ENCODE measurements around the gene PRPF8. TPM values are rescaled to one million over a fixed set of nuclear protein-coding genes. Genes with fewer than 3 reads are reported as not detected.

Gene PRPF8
- polyA plus RNA-seq, 3 donors, result 53.3 to 128 (median 78.0) TPM

GRCh38 chr17:1640329-1641064 lies 44.2 kb downstream of the PRPF8 start:
- Histone ChIP-seq H2AFZ (ENCODE audit: insufficient read depth, low read depth, low read length, poor library complexity, severe bottlenecking) (no peak overlapping the region), H3K4me1 (ENCODE audit: control insufficient read depth in 1 of 2, insufficient read depth in 2 of 2, low read length in 2 of 2) (peaks cover 24 to 34% of the 10 kb centered on the region in 2 donors), H3K36me3 (replicated peaks in 1 of 2; ENCODE audit: control insufficient read depth in 1 of 2, insufficient read depth in 2 of 2, low read length in 2 of 2) (peaks cover 12 to 16% of the 10 kb centered on the region in 2 donors), H3K27ac (ENCODE audit: low read depth in 1 of 2, low read length in 2 of 2) (no peak overlapping the region), H4K20me1 (ENCODE audit: insufficient read depth, low read length) (peaks cover 11% of the 10 kb centered on the region), H3K9ac (ENCODE audit: insufficient read depth, low read length, poor library complexity, severe bottlenecking) (no peak overlapping the region), H3K4me2 (replicated peaks; ENCODE audit: extremely low read depth, low read length, poor library complexity, severe bottlenecking) (no peak overlapping the region), H3K4me3 (replicated peaks in 1 of 3; ENCODE audit: low read depth in 2 of 3, low read length in 3 of 3) (no peak overlapping the region), H3K79me2 (ENCODE audit: insufficient read depth, low read length) (no peaks in the 10 kb centered on the region), H3K9me3 (replicated peaks in 1 of 2; ENCODE audit: control insufficient read depth in 1 of 2, insufficient read depth in 1 of 2, low read length in 2 of 2) (no peaks in the 10 kb centered on the region), H3K27me3 (ENCODE audit: control insufficient read depth in 2 of 2, insufficient read depth in 2 of 2, low read length in 2 of 2) (no peaks in the 10 kb centered on the region)
- WGBS (ENCODE audit: insufficient coverage), result 89% methylated on average over 16 of the region's 23 CpGs
- H3K27me3 Mint-ChIP-seq (ENCODE audit: low read depth in 3 of 3), result peaks cover 0 to 14% (median 8%) of the 10 kb centered on the region in 3 donors
- peak in 1 of 3 donors; percentile 3 for DNase-seq
- no peak overlapping the region for H3K4me3 Mint-ChIP-seq
- H3K4me1 Mint-ChIP-seq, result peaks cover 28% of the 10 kb centered on the region
- H3K9me3 Mint-ChIP-seq, result peaks cover 0 to 5% (median 0%) of the 10 kb centered on the region in 7 donors
- H3K27ac Mint-ChIP-seq, result peak overlapping the region in 2 of 7 donors; percentile 18 to 69
- H3K36me3 Mint-ChIP-seq, result peaks cover 32 to 33% of the 10 kb centered on the region in 2 donors
- TF ChIP-seq CTCF (IDR thresholded peaks at IDR 0.05), result no peak
- intact Hi-C loops (cut with micrococcal nuclease), result loop anchor here in 1 of 2 donors (10.0 kb wide), 4 partner anchors 74 to 754 kb away; partner anchors contain the start of gene TLCD2

- Histone ChIP-seq H3K4me1 (ENCODE audit: control insufficient read depth in 1 of 2, insufficient read depth in 2 of 2, low read length in 2 of 2) (peaks cover 16 to 25% of the 10 kb centered on the region in 2 donors), H3K36me3 (replicated peaks in 1 of 2; ENCODE audit: control insufficient read depth in 1 of 2, insufficient read depth in 2 of 2, low read length in 2 of 2) (peaks cover 20 to 25% of the 10 kb centered on the region in 2 donors), H2AFZ (ENCODE audit: insufficient read depth, low read depth, low read length, poor library complexity, severe bottlenecking) (no peak overlapping the region), H3K27ac (ENCODE audit: low read depth in 1 of 2, low read length in 2 of 2) (no peak overlapping the region), H3K4me2 (replicated peaks; ENCODE audit: extremely low read depth, low read length, poor library complexity, severe bottlenecking) (no peak overlapping the region), H3K27me3 (ENCODE audit: control insufficient read depth in 2 of 2, insufficient read depth in 2 of 2, low read length in 2 of 2) (no peaks in the 10 kb centered on the region), H3K9ac (ENCODE audit: insufficient read depth, low read length, poor library complexity, severe bottlenecking) (no peak overlapping the region), H3K79me2 (ENCODE audit: insufficient read depth, low read length) (no peaks in the 10 kb centered on the region), H4K20me1 (ENCODE audit: insufficient read depth, low read length) (peaks cover 11% of the 10 kb centered on the region), H3K9me3 (replicated peaks in 1 of 2; ENCODE audit: control insufficient read depth in 1 of 2, insufficient read depth in 1 of 2, low read length in 2 of 2) (no peaks in the 10 kb centered on the region), H3K4me3 (replicated peaks in 1 of 3; ENCODE audit: low read depth in 2 of 3, low read length in 3 of 3) (no peak overlapping the region)
- Mint-ChIP-seq H3K27me3 (ENCODE audit: low read depth in 3 of 3) (peaks cover 0 to 8% (median 6%) of the 10 kb centered on the region in 3 donors), H3K9me3 (peaks cover 0 to 5% (median 0%) of the 10 kb centered on the region in 7 donors), H3K4me1 (peaks cover 20% of the 10 kb centered on the region), H3K27ac (peak overlapping the region in 1 of 7 donors; percentile 23), H3K36me3 (peaks cover 38 to 39% of the 10 kb centered on the region in 2 donors), H3K4me3 (no peak overlapping the region)
- intact Hi-C loops (cut with micrococcal nuclease), result loop anchor here in 1 of 2 donors (10.0 kb wide), 4 partner anchors 75 to 755 kb away; partner anchors contain the start of gene TLCD2
- DNase-seq, result peak in 1 of 3 donors; percentile 12
- no peak for TF ChIP-seq CTCF (IDR thresholded peaks at IDR 0.05)
- 81% methylated on average over 9 of the region's 11 CpGs for WGBS (ENCODE audit: insufficient coverage)
Observed at GRCh38 chr17:1639549-1640180, 45.0 kb downstream of the PRPF8 start.

Data from CD14-positive monocyte (primary cell).